Fibroblast of skin of abdomen (primary cell): ENCODE measurements around the gene TNK1.

Source experiments
- DNase-seq: peaks from one replicate; pipeline ENCODE4 v3.0.0-alpha.2; 2013

TNK1 gene

GRCh38 chr17:7437369-7437863, 56.5 kb downstream of the TNK1 start:
- no peak for DNase-seq

GRCh38 chr17:7437950-7438614, 57.2 kb downstream of the TNK1 start:
- peak; percentile 17 for DNase-seq

- DNase-seq, result no peak
Observed at GRCh38 chr17:7438656-7439460, 58.0 kb downstream of the TNK1 start.
